ENCODE results near the gene AMBRA1. TPM values are rescaled to one million over a fixed set of nuclear protein-coding genes. Genes with fewer than 3 reads are reported as not detected.
A peak's percentile ranks its signal among the peaks of the same experiment; 100 is the strongest.

Gene AMBRA1
- total RNA-seq, 1 donor from 2014 or later: 25.1 TPM

DNA sequence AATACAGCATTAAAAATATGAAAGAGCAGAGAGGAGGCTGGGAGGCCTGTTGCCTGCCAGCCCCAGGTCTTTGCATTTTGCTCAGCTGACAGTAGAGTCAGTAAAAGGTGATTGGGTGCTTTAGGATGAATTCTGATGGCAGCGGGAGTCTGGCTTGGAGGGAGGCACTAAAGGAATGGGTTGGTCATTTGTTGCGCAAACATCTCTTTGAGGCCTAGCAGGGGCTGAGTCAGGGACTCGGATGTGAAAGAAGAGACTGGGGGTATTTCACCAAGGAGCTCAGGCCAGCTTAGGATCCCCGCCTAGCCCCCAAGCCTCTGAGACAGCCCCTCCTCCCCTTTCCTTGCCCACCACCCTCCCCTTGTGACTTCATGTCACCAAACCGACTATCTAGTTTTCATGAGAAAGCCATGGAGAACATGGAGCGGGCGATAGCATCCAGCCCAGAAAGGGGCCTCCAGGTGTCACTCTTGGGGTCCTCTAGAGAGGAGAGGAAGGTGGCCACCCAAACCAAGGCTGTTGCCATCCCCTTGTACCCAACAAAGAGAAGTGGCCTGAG is 236.8 kb downstream of the AMBRA1 start:
- Mint-ChIP-seq H3K4me3 (ENCODE audit: unreplicated experiment) (no peak overlapping the region), H3K27ac (ENCODE audit: unreplicated experiment) (no peak overlapping the region), H3K36me3 (ENCODE audit: low read depth) (no peaks in the 10 kb centered on the region), H3K27me3 (ENCODE audit: low read depth) (no peaks in the 10 kb centered on the region), H3K4me1 (ENCODE audit: low read depth) (peaks cover 20% of the 10 kb centered on the region), H3K9me3 (ENCODE audit: low read depth) (no peaks in the 10 kb centered on the region)
- DNase-seq (ENCODE audit: low spot score): no peak
- TF ChIP-seq CTCF (IDR thresholded peaks at IDR 0.05): no peak

DNA sequence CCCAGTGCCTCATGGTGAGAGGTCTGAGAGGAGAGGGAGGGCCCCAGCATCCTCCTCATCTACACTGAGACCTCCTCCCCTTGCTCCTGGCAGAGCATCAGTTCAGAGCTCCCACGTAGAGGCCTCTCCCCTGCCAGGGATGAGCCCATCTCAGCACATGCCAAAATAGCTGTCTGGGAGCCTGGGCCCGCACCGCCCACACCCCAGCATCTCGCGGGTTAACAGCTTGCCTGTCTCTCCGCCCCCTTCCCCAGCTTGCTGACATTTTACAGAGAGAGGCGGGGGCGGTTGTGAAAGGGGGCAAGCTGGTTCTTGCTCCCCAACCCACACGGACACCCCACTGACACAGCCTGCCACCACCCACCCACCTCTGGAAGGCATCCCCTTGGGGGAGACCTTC is 240.1 kb downstream of the AMBRA1 start:
- Mint-ChIP-seq H3K36me3 (ENCODE audit: low read depth) (no peaks in the 10 kb centered on the region), H3K27me3 (ENCODE audit: low read depth) (no peaks in the 10 kb centered on the region), H3K4me3 (ENCODE audit: unreplicated experiment) (no peak overlapping the region), H3K9me3 (ENCODE audit: low read depth) (no peaks in the 10 kb centered on the region), H3K4me1 (ENCODE audit: low read depth) (peaks cover 21% of the 10 kb centered on the region), H3K27ac (ENCODE audit: unreplicated experiment) (no peak overlapping the region)
- no peak for TF ChIP-seq CTCF (IDR thresholded peaks at IDR 0.05)
- no peak for DNase-seq (ENCODE audit: low spot score)

- Mint-ChIP-seq H3K27ac (ENCODE audit: unreplicated experiment) (no peak overlapping the region), H3K36me3 (ENCODE audit: low read depth) (no peaks in the 10 kb centered on the region), H3K4me3 (ENCODE audit: unreplicated experiment) (no peak overlapping the region), H3K4me1 (ENCODE audit: low read depth) (peaks cover 31% of the 10 kb centered on the region), H3K9me3 (ENCODE audit: low read depth) (no peaks in the 10 kb centered on the region), H3K27me3 (ENCODE audit: low read depth) (no peaks in the 10 kb centered on the region)
- DNase-seq (ENCODE audit: low spot score): peak; percentile 93
- peak; percentile 90 for TF ChIP-seq CTCF (IDR thresholded peaks at IDR 0.05)
These were observed 241.6 kb downstream of the AMBRA1 start for GRCh38 chr11:46352063-46352841.

DNA sequence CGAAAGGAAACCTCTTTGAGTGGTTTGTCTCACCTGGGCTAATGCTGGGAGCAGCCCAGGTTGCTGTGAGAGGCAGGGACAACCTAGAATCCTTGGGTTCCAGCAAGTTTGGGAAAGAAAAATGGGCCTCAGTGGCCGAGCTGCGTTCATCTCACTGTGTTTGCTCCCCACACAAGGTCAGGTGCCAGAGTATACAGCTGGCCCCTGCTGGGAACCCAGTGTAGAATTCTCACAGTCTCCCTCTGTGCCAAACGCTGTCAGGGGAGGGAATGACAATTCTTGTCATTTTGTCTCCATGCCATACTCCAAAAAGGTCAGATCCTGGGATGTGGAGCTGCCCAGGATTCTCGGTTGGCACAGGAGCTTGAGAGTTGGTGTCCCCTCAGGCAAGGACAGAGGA is 242.2 kb downstream of the AMBRA1 start:
- Mint-ChIP-seq H3K4me1 (ENCODE audit: low read depth) (peaks cover 31% of the 10 kb centered on the region), H3K27ac (ENCODE audit: unreplicated experiment) (no peak overlapping the region), H3K9me3 (ENCODE audit: low read depth) (no peaks in the 10 kb centered on the region), H3K27me3 (ENCODE audit: low read depth) (no peaks in the 10 kb centered on the region), H3K36me3 (ENCODE audit: low read depth) (no peaks in the 10 kb centered on the region), H3K4me3 (ENCODE audit: unreplicated experiment) (no peak overlapping the region)
- TF ChIP-seq CTCF (IDR thresholded peaks at IDR 0.05): no peak
- no peak for DNase-seq (ENCODE audit: low spot score)

DNA sequence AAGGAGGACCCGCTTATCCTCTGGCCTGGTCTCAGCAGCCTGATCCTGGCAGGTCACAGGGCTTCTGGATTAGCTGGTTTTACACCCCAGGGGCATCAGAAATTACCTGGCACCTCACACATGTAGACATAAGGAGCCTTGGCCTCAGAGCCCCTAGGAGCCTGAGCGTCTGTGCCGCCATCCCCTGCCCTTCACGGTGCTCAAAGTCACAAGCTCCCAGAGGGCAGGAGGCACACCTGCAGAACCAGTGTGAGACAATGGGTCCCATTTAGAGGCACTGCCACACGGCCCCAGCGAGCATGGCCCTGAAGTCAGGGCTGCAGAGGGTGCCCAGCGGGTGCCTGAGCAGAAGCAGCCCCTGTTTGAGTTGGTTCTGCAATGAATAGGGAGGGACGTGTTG is 242.7 kb downstream of the AMBRA1 start:
- Mint-ChIP-seq H3K9me3 (ENCODE audit: low read depth) (no peaks in the 10 kb centered on the region), H3K4me1 (ENCODE audit: low read depth) (peaks cover 32% of the 10 kb centered on the region), H3K4me3 (ENCODE audit: unreplicated experiment) (no peak overlapping the region), H3K36me3 (ENCODE audit: low read depth) (no peaks in the 10 kb centered on the region), H3K27me3 (ENCODE audit: low read depth) (no peaks in the 10 kb centered on the region), H3K27ac (ENCODE audit: unreplicated experiment) (no peak overlapping the region)
- no peak for TF ChIP-seq CTCF (IDR thresholded peaks at IDR 0.05)
- no peak for DNase-seq (ENCODE audit: low spot score)

Data from chondrocyte (in vitro differentiated cells).